Pons (tissue), 1 donor: ENCODE measurements around the gene PROB1.
"Not testable (repeated sequence)": the region's sequence is repeated elsewhere in the genome, so short reads cannot be mapped to it uniquely, and the experiment has no call there.

Source experiments
- DNase-seq: peaks from one replicate; pipeline ENCODE4 v3.0.0-alpha.2; 2016; ENCODE audit warnings: low spot score

Gene PROB1

GRCh38 chr5:139394654-139395566 lies at the start of gene PROB1:
Gene PROB1 (minus strand): TSS chr5:139395104. CDS start chr5:139395081, 23 bp downstream.
- no peak for DNase-seq

DNA sequence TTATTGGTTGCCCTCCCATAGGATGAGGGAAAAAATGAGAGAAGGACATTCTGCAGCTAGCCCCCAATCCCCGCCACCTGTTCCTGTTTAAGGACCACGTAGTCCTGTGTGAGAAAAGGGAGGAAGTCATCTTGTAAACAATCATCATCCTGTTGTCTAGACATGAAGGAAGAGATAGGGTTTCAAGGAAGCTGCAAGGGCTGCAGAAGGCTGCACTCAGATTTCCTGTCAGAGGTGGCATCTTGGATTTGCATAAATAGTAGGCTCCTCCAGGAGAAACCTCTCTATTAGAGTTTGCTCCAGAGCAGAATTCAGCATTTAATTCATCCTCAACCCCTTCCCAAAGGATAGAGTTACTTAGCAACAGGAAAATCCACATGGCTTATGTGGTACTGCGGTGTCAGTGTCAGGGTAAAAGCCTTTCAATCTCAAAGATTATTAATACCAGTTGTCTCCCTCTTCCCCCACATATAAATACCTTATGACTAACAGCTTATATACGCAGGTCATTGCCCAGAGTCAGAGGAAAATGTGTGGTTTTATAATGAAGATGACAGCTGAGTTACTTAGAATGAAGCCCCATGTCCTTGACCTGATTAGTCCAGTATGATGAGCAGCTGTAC lies 49.0 kb upstream of the PROB1 start:
- no peak for DNase-seq

DNA sequence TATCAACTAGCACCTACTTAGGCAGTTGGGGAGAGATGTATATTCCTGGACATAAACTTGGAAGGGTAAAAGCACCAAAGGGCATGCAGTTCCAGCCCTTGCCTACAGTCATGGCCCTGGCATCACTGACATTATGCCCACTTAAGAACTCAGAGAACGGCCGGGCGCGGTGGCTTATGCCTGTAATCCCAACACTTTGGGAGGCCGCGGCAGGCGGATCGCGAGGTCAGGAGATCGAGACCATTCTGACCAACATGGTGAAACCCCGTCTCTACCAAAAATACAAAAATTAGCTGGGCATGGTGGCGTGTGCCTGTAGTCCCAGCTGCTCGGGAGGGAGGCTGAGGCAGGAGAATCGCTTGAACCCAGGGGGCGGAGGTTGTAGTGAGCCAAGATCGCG lies 45.5 kb upstream of the PROB1 start:
- not testable (repeated sequence) for DNase-seq

DNA sequence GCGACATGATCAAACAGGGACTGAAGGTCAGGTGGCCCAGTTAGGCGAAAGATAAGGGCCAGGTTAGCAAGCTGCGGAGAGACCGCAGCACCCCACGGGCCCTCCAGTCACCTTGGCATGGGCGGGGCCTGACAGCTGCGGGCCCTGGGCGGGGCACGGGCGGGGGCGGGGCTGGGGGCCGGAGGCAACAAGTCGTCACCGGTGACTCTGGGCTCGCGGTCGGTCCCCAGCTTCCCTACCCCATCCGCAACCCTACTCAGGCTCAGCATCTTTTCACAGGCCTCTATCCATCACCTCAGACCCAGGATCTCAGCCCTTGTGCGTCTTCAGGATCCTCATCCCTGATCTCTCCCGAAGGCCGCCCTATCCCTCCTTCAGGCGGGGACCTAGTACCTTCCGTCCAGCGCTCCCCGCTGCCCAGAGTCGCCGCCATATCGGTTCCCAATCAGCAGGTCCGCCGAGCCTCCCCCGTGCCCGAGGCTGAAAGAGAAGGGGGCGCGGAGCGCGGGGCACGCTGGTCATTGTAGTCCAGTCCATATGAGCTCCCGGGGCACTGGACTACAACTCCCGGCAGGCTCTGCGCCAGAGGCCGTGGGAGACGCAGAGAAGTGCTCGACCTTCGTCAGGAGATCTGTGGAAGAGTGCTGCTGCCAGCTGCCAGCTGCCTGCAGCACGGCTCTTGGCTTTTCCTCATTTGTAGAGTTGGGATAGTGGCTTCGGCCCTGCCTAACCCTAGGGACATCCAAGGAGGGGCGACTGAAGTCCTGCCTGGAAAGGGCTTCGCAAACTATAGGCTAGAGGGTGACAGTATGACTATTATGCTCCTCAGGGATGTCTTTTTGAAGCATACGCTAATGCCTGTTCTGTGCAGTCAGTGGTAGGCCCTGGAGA lies 44.4 kb upstream of the PROB1 start, which contains the start of gene DNAJC18:
Gene DNAJC18 (minus strand): TSS at position 513 of the 891 bp plus-strand sequence. CDS start 80 bp downstream, at position 433.
- peak; percentile 94 for DNase-seq

GRCh38 chr5:139438707-139439012 lies 43.8 kb upstream of the PROB1 start:
- DNase-seq = no peak

DNA sequence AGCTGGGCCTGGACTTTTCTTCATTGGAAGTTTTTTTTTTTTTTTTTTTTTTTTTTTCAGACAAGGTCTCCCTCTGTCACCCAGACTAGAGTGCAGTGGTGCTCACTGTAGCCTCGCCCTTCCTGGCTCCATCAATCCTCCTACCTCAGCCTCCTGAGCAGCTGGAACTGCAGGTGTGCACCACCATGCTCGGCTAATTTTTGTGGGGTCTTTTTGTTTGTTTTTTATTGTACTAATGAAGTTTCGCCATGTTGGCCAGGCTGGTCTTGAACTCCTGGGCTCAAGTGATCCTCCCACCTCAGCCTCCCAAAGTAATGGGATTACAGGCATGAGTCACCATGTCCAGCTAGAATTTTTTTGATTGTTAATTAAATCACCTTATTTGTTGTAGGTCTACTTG lies 40.8 kb upstream of the PROB1 start:
- DNase-seq = no peak

GRCh38 chr5:139431706-139432105 lies 36.8 kb upstream of the PROB1 start:
- DNase-seq = no peak

DNA sequence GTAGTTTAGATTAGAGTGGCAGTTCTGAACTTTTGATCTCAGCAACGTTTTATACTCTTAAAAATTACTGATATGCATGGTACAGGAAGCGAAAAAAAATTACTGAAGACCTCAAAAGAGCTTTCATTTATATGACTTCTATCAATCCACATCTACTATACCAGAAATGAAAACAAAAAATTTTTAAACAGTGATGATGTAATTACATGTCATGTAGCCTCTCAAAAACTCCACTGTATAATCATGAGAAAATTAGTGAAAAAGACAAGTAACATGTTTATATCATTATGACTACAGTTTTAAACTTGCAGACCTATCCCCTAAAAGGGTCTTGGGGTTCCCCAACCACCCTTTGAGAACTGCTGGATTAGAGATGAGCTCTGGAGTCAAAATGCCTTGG lies 35.1 kb upstream of the PROB1 start:
- no peak for DNase-seq

GRCh38 chr5:139426203-139426885 lies 31.4 kb upstream of the PROB1 start:
- DNase-seq = no peak

GRCh38 chr5:139425497-139425896 lies 30.6 kb upstream of the PROB1 start:
- no peak for DNase-seq

- peak; percentile 85 for DNase-seq
Observed at GRCh38 chr5:139422307-139422893, 27.5 kb upstream of the PROB1 start.

DNA sequence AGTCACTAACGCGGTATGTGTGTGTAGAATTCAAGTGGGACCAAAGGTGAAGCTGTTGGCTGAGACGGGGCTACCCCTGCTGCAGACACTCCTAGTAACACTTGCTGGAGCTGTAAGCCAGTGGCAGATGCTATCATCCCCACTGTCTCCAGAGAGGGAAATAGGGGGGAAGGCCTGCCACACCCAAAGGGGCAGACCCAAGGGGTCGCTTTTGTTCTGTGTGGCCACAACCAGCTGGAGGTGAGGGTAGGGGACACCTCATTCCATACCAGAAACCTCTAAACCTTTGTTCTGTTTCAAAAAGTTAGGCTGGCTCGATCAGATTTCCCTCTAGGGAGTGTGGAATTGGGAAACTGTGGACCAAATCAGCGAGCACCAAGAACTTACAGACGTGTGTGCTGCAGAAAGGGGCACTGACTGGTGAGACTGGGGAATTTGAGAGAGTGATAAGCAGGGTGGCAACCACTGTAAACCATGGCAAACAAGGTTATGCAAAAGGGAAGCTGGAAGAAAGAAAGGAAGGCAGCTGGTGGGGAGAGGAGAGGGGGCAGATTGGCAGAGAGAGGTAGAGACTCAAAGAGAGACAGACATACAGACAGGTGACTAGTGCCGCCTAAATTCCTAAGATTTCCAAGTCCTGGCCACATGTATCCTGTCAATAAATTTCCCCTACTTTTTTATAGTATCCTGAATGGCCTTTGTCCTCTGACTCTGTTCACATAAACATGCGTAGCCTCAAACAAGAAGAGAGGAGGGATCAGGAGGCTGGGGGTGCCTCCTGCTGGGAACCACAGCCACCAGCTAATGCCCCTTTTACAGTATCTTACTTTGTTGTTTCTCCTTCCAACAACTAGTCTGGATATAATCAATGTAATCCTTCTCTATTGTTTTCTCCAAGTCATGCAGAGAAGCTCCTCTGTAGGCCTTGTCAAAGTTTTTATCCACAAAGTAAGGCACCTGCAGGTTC lies 24.6 kb upstream of the PROB1 start:
- DNase-seq = no peak

GRCh38 chr5:139418793-139419192 lies 23.9 kb upstream of the PROB1 start:
- DNase-seq = no peak

DNA sequence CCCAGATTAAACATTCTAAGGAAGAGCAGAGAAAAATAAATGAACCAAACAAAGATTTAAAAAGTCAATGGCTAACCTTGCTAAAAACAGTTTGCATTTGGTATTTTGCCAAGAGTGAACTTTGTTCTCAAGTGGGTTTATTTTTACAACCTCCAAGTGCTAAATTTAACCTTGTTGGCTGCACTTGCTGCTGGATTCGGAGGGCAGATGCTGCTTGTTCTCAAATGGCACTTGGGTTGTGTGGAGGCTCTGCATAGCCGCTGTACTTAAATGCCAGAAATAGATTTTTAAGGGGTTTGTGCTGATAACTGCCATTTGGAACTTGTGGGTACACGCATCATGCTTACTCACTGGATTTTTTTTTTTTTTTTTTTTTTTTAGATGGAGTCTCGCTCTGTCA lies 22.3 kb upstream of the PROB1 start:
- DNase-seq = peak; percentile 51

GRCh38 chr5:139416651-139417050 lies 21.7 kb upstream of the PROB1 start:
- no peak for DNase-seq

DNA sequence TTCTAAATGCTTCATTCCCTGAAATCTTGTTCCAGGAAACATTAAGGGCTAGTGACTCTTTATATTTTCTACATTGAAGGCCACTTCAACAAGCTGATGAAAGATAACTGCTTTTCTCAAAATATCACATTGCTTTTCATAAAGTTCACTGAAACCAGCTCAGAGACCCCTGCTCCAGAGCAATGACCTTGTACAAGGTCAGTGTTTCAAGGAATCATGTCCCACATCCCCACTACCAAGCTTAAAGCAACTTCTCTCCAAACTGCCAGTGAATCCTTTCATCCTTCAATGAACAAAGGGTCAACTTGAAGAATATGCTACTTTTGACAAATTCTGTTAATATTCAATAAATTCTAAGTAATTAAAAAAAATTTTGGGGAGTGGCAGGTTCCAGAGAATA lies 21.0 kb upstream of the PROB1 start:
- DNase-seq = no peak

DNA sequence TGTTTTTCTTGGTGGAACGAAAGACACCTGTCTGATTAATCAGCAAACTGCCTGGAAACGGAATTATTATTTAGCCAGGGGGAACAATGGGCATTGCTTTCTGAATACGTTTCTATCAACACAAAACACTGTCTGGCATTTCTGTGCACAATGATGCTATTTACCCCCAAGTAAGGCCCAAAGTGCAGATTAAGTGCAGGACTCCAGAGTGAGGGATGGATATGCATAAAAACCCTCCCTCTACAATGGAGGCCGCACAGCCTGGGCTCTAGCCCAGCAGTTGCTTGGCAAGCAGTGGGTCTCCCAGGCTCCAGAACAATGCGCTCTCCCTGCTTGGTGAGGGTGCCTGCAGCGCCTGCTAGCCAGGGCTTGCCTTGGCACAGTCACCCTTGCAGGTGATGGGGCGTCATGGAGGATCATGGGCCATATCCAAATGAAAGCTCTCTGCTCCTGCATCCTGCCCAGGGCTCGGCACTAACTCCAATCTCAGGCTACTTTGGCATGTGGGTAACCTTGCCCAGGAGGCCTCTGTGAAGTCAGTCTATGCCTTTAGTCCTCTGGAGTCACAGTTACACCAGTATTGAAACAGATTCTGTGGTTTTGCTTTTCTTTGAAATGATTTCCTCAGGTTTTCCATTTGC lies 20.4 kb upstream of the PROB1 start:
- peak; percentile 96 for DNase-seq

DNA sequence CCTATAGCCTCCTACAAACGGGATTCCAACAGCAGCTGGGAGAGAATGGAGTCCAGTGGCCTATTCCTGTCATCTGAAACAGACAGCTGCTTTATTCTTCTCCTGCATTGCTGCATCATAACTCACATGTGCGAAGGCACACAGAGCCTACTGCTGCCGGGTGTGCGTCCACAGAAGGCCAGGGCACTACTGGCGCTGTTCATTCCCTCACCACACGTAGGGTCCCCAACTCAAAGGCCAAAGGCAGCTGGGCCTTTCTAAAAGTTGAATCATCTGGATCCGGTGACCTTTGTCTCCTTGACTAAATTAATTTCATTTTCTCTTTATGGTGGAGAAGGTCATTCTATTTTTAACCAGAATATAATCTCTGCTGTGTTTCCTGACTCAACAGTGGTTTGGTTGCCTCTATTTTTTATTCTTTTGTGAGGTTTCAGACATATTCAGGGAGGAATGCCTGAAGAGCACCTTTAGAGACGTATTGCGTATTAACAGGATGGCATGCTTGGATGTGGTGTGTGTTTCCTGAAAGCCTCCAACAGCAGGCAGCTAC lies 19.8 kb upstream of the PROB1 start:
- peak; percentile 64 for DNase-seq

DNA sequence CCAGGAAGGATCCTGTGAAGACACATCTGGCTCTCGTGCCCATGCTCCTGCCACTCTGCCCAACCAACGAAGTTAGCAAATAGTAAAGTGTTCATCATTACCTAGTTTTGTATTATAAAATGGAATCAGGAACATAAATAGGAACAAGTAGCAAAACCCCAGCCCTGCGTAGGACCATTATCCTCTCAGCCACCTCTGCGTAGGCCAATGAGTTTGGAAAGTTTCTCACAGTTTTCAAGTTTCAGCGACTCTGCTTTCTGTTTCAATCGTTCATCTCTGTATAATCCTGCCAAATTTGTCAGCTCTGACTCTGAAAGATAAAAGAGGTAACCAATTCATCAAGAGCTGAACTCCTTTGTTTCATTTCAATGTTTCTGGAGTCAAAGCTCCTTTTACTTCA lies 19.1 kb upstream of the PROB1 start:
- DNase-seq = no peak
